Astrocyte (in vitro differentiated cells and primary cell): ENCODE data around the gene AK5. TPM values are rescaled to one million over a fixed set of nuclear protein-coding genes. Genes with fewer than 3 reads are reported as not detected.

Experiments used
- DNase-seq: peaks from one replicate; pipeline ENCODE4 v3.0.0-alpha.2; 2010; ENCODE audit warnings: low read depth
- FAIRE-seq: peaks from 2 replicates; lab custom pipeline; 2011; peaks lifted over from hg19 to GRCh38; lab: Jason Lieb, UNC
- H2AFZ ChIP-seq: 2 replicates; pipeline ENCODE4 v1.6.0; 2012; ENCODE audit warnings: low read depth, low read length, inconsistent platforms
- H3K27ac ChIP-seq: 2 replicates; pipeline ENCODE4 v1.5.1; 2011; ENCODE audit warnings: low read depth, low read length, inconsistent platforms
- H3K27me3 ChIP-seq: 2 replicates; pipeline ENCODE4 v1.6.0; 2011; ENCODE audit warnings: low read length, inconsistent platforms; ENCODE audit not compliant: insufficient read depth
- H3K36me3 ChIP-seq: 2 replicates; pipeline ENCODE4 v1.5.1; 2011; ENCODE audit warnings: low read length, inconsistent platforms; ENCODE audit not compliant: insufficient read depth
- H3K4me1 ChIP-seq: 2 replicates; pipeline ENCODE4 v1.5.1; 2011; ENCODE audit warnings: low read length, inconsistent platforms; ENCODE audit not compliant: insufficient read depth
- H3K4me2 ChIP-seq: 2 replicates; pipeline ENCODE4 v1.6.0; 2012; ENCODE audit warnings: low read length, inconsistent platforms
- H3K4me3 ChIP-seq: 2 replicates; pipeline ENCODE4 v1.5.1; 2011; ENCODE audit warnings: low read depth, mild to moderate bottlenecking, low read length, inconsistent platforms; ENCODE audit not compliant: insufficient read depth
- H3K79me2 ChIP-seq: 2 replicates; pipeline ENCODE4 v1.6.0; 2012; ENCODE audit warnings: mild to moderate bottlenecking, low read length, inconsistent platforms; ENCODE audit not compliant: insufficient read depth
- H3K9ac ChIP-seq: 2 replicates; pipeline ENCODE4 v1.6.0; 2012; ENCODE audit warnings: mild to moderate bottlenecking, low read length, inconsistent platforms
- H3K9me3 ChIP-seq: 2 replicates; pipeline ENCODE4 v1.5.1; 2012; ENCODE audit warnings: low read depth, mild to moderate bottlenecking, low read length, inconsistent platforms; ENCODE audit not compliant: insufficient read depth
- H4K20me1 ChIP-seq: 2 replicates; pipeline ENCODE4 v1.6.0; 2012; ENCODE audit warnings: low read length, inconsistent platforms; ENCODE audit not compliant: insufficient read depth
- H3K27ac Mint-ChIP-seq: one replicate; pipeline ENCODE4 v1.8.0; 2021; ENCODE audit warnings: mild to moderate bottlenecking, mixed read lengths; ENCODE audit not compliant: unreplicated experiment
- H3K27me3 Mint-ChIP-seq: one replicate; pipeline ENCODE4 v1.8.0; 2021; ENCODE audit warnings: low read depth, mixed read lengths; ENCODE audit not compliant: unreplicated experiment
- H3K36me3 Mint-ChIP-seq: one replicate; pipeline ENCODE4 v1.8.0; 2021; ENCODE audit warnings: low read depth, mixed read lengths; ENCODE audit not compliant: unreplicated experiment
- H3K4me1 Mint-ChIP-seq: one replicate; pipeline ENCODE4 v1.8.0; 2021; ENCODE audit warnings: low read depth, mixed read lengths; ENCODE audit not compliant: unreplicated experiment
- H3K4me3 Mint-ChIP-seq: one replicate; pipeline ENCODE4 v1.8.0; 2021; ENCODE audit warnings: mild to moderate bottlenecking, moderate library complexity, mixed read lengths; ENCODE audit not compliant: unreplicated experiment
- H3K9me3 Mint-ChIP-seq: one replicate; pipeline ENCODE4 v1.8.0; 2021; ENCODE audit warnings: mild to moderate bottlenecking, mixed read lengths; ENCODE audit not compliant: unreplicated experiment
- EZH2 ChIP-seq: IDR thresholded peaks from 2 replicates; pipeline ENCODE4 v1.6.1; 2012; ENCODE audit warnings: mild to moderate bottlenecking, low read length, inconsistent platforms; ENCODE audit not compliant: insufficient read depth
- total RNA-seq: library from RNA; stranded (reverse); gene quantifications from 2 replicates; pipeline ENCODE4 v1.2.1, GENCODE V29; 2021
- TF ChIP-seq, protein P1 (sequence below): IDR thresholded peaks from 2 replicates; pipeline ENCODE4 v1.5.1; 2011; ENCODE audit warnings: low read depth, mild to moderate bottlenecking, inconsistent platforms, low read length, moderate library complexity; ENCODE audit not compliant: insufficient read depth

Gene AK5
- total RNA-seq, 1 donor from 2014 or later: 4.4 TPM

DNA sequence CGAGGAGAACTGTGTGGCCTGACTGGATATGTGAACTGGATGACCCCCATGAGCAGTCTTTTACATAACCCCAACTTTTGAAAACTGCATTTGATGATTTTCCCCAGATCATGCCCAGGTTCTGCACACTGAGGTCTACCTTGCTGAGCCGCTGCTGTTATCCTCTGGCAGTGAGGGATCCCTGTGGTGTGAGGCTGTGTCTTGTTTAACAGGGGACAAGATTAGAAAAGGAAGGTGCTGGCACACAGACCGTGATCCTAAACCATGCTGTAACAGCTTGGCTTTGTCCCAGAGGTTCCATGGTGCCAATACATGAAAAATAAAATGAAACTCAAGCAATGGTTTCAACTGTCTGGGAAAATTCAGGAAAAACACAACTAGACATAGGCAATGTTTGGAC is 266.5 kb downstream of the AK5 start:
- Histone ChIP-seq H3K79me2 (no peaks in the 10 kb centered on the region), H3K9ac (no peak overlapping the region), H2AFZ (no peak overlapping the region), H3K27me3 (no peaks in the 10 kb centered on the region), H3K36me3 (no peaks in the 10 kb centered on the region), H3K27ac (no peak overlapping the region), H3K9me3 (no peaks in the 10 kb centered on the region), H3K4me3 (no peak overlapping the region), H3K4me1 (peaks cover 12% of the 10 kb centered on the region), H3K4me2 (no peak overlapping the region), H4K20me1 (no peaks in the 10 kb centered on the region)
- no peaks in the 10 kb centered on the region for H3K36me3 Mint-ChIP-seq
- H3K4me1 Mint-ChIP-seq: peaks cover 9% of the 10 kb centered on the region
- no peaks in the 10 kb centered on the region for H3K27me3 Mint-ChIP-seq
- no peak for FAIRE-seq
- DNase-seq: no peak
- TF ChIP-seq, protein P1, sequence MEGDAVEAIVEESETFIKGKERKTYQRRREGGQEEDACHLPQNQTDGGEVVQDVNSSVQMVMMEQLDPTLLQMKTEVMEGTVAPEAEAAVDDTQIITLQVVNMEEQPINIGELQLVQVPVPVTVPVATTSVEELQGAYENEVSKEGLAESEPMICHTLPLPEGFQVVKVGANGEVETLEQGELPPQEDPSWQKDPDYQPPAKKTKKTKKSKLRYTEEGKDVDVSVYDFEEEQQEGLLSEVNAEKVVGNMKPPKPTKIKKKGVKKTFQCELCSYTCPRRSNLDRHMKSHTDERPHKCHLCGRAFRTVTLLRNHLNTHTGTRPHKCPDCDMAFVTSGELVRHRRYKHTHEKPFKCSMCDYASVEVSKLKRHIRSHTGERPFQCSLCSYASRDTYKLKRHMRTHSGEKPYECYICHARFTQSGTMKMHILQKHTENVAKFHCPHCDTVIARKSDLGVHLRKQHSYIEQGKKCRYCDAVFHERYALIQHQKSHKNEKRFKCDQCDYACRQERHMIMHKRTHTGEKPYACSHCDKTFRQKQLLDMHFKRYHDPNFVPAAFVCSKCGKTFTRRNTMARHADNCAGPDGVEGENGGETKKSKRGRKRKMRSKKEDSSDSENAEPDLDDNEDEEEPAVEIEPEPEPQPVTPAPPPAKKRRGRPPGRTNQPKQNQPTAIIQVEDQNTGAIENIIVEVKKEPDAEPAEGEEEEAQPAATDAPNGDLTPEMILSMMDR: no peak
- TF ChIP-seq EZH2: no peak
- H3K9me3 Mint-ChIP-seq: no peaks in the 10 kb centered on the region
- H3K4me3 Mint-ChIP-seq: no peak overlapping the region
- no peak overlapping the region for H3K27ac Mint-ChIP-seq

DNA sequence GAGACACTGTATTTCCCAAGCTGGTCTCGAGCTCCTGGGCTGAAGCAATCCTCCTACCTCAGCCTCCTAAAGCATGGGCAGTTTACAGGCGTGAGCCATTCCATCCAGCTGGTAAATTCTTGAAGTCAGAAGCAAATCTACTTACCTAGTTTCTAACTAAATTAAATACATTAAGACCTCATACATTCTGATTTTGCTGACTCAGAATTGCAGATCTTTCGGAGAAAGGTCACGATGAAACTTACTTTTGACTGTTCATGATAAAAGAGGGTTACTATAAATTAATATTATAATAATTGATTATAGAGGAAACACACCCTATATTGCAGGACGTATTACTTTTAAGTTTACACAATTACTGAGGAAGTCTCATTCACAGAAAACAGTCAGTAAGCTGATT is 268.3 kb downstream of the AK5 start:
- Histone ChIP-seq H3K36me3 (no peaks in the 10 kb centered on the region), H3K27me3 (no peaks in the 10 kb centered on the region), H2AFZ (no peak overlapping the region), H3K79me2 (no peaks in the 10 kb centered on the region), H3K4me1 (peaks cover 11% of the 10 kb centered on the region), H3K9me3 (no peaks in the 10 kb centered on the region), H3K9ac (no peak overlapping the region), H3K4me3 (no peak overlapping the region), H3K27ac (no peak overlapping the region), H4K20me1 (no peaks in the 10 kb centered on the region), H3K4me2 (no peak overlapping the region)
- Mint-ChIP-seq H3K9me3 (no peaks in the 10 kb centered on the region), H3K36me3 (peaks cover under 1% of the 10 kb centered on the region), H3K4me3 (no peak overlapping the region), H3K27ac (no peak overlapping the region), H3K27me3 (no peaks in the 10 kb centered on the region), H3K4me1 (peaks cover 7% of the 10 kb centered on the region)
- TF ChIP-seq, protein P1: no peak
- no peak for TF ChIP-seq EZH2
- FAIRE-seq: no peak
- no peak for DNase-seq

DNA sequence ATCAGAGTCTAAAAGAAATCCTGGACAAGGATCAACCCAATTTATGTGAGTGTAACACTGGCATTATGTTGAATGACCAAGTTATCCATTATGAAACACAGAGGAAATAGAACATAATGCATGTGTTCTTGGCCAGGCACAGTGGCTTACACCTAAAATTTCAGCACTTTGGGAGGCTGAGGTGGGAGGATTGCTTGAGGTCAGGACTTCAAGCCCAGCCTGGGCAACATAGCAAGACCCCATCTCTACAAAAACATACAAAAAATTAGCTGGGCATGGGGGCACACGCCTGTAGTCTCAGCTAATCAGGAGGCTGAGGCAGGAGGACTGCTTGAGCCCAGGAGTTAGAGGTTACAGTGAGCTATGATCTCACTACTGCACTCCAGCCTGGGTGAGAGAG is 270.8 kb downstream of the AK5 start:
- H3K9me3 ChIP-seq: no peaks in the 10 kb centered on the region
- Mint-ChIP-seq H3K4me3 (no peak overlapping the region), H3K9me3 (no peaks in the 10 kb centered on the region), H3K27ac (no peak overlapping the region), H3K4me1 (peaks cover 8% of the 10 kb centered on the region), H3K27me3 (no peaks in the 10 kb centered on the region), H3K36me3 (peaks cover 2% of the 10 kb centered on the region)
- no peaks in the 10 kb centered on the region for H3K79me2 ChIP-seq
- H3K4me3 ChIP-seq: no peak overlapping the region
- H4K20me1 ChIP-seq: no peaks in the 10 kb centered on the region
- H3K4me1 ChIP-seq: no peaks in the 10 kb centered on the region
- TF ChIP-seq EZH2: no peak
- TF ChIP-seq, protein P1: no peak
- no peaks in the 10 kb centered on the region for H3K27me3 ChIP-seq
- H3K4me2 ChIP-seq: no peak overlapping the region
- H2AFZ ChIP-seq: no peak overlapping the region
- no peak overlapping the region for H3K27ac ChIP-seq
- FAIRE-seq (no peak), DNase-seq (no peak)
- H3K36me3 ChIP-seq: no peaks in the 10 kb centered on the region
- no peak overlapping the region for H3K9ac ChIP-seq
